ENCODE results near the gene AMOTL2.

AMOTL2 gene

GRCh38 chr3:134353171-134353825 lies 20.9 kb downstream of the AMOTL2 start:
- DNase-seq (ENCODE audit: low read depth in 2 of 2) = no peak

GRCh38 chr3:134352031-134352671 lies 22.1 kb downstream of the AMOTL2 start:
- no peak for DNase-seq (ENCODE audit: low read depth in 2 of 2)

GRCh38 chr3:134351427-134351826 lies 22.8 kb downstream of the AMOTL2 start:
- no peak for DNase-seq (ENCODE audit: low read depth in 2 of 2)

GRCh38 chr3:134350861-134351311 lies 23.4 kb downstream of the AMOTL2 start:
- DNase-seq (ENCODE audit: low read depth in 2 of 2) = no peak

- DNase-seq (ENCODE audit: low read depth in 2 of 2) = no peak
Measured at GRCh38 chr3:134350266-134350665, 24.0 kb downstream of the AMOTL2 start.

GRCh38 chr3:134348524-134348923 lies 25.7 kb downstream of the AMOTL2 start:
- no peak for DNase-seq (ENCODE audit: low read depth in 2 of 2)

- no peak for DNase-seq (ENCODE audit: low read depth in 2 of 2)
Measured at GRCh38 chr3:134347551-134347950, 26.7 kb downstream of the AMOTL2 start.

- no peak for DNase-seq (ENCODE audit: low read depth in 2 of 2)
Measured at GRCh38 chr3:134346744-134347143, 27.5 kb downstream of the AMOTL2 start.

GRCh38 chr3:134345202-134345601 lies 29.0 kb downstream of the AMOTL2 start:
- no peak for DNase-seq (ENCODE audit: low read depth in 2 of 2)

GRCh38 chr3:134344560-134344959 lies 29.7 kb downstream of the AMOTL2 start:
- DNase-seq (ENCODE audit: low read depth in 2 of 2) = no peak

GRCh38 chr3:134342259-134342658 lies 32.0 kb downstream of the AMOTL2 start:
- no peak for DNase-seq (ENCODE audit: low read depth in 2 of 2)

- DNase-seq (ENCODE audit: low read depth in 2 of 2) = no peak
Measured at GRCh38 chr3:134341389-134341788, 32.9 kb downstream of the AMOTL2 start.

- no peak for DNase-seq (ENCODE audit: low read depth in 2 of 2)
Measured at GRCh38 chr3:134340982-134341365, 33.3 kb downstream of the AMOTL2 start.

- DNase-seq (ENCODE audit: low read depth in 2 of 2) = no peak
Measured at GRCh38 chr3:134340362-134340981, 33.8 kb downstream of the AMOTL2 start.

- no peak for DNase-seq (ENCODE audit: low read depth in 2 of 2)
Measured at GRCh38 chr3:134339913-134340312, 34.3 kb downstream of the AMOTL2 start.

GRCh38 chr3:134339331-134339730 lies 34.9 kb downstream of the AMOTL2 start:
- no peak for DNase-seq (ENCODE audit: low read depth in 2 of 2)

GRCh38 chr3:134338516-134339261 lies 35.6 kb downstream of the AMOTL2 start:
- DNase-seq (ENCODE audit: low read depth in 2 of 2) = no peak

GRCh38 chr3:134338201-134338512 lies 36.1 kb downstream of the AMOTL2 start:
- DNase-seq (ENCODE audit: low read depth in 2 of 2) = no peak

- no peak for DNase-seq (ENCODE audit: low read depth in 2 of 2)
Measured at GRCh38 chr3:134337511-134338200, 36.6 kb downstream of the AMOTL2 start.

GRCh38 chr3:134337071-134337482 lies 37.2 kb downstream of the AMOTL2 start:
- no peak for DNase-seq (ENCODE audit: low read depth in 2 of 2)

GRCh38 chr3:134336587-134336986 lies 37.7 kb downstream of the AMOTL2 start:
- no peak for DNase-seq (ENCODE audit: low read depth in 2 of 2)

GRCh38 chr3:134334901-134335280 lies 39.4 kb downstream of the AMOTL2 start:
- DNase-seq (ENCODE audit: low read depth in 2 of 2) = no peak

Measured in stimulated activated CD4-positive, alpha-beta T cell treated with anti-CD3 and anti-CD28 coated beads, Interleukin-1b, Interleukin-23, amount 100 ng/mL, for 1 hour (primary cell).